Right lobe of liver (tissue), 6 donors: ENCODE measurements around the gene TLX3. TPM values are rescaled to one million over a fixed set of nuclear protein-coding genes. Genes with fewer than 3 reads are reported as not detected.

ENCODE experiments used
- ATAC-seq, 4 donors: fragments of 200-7000 bp; cut with Tn5 transposase; one replicate each; pipeline ENCODE4 v1.9.1; 2020; ENCODE audit warnings: mild to moderate bottlenecking in 4 of 4, moderate library complexity in 4 of 4
- DNase-seq, 3 donors: peaks; one replicate each; pipeline ENCODE4 v3.0.0-alpha.2; 2020
- H3K27ac ChIP-seq, 3 donors: fragments of 200-600 bp; one replicate each; pipeline ENCODE4 v1.8.0; 2022
- H3K27me3 ChIP-seq, 2 donors: fragments of 200-600 bp; one replicate each; pipeline ENCODE4 v1.8.0; 2022
- H3K36me3 ChIP-seq, 4 donors: fragments of 200-600 bp; sonication (generic) in 1 of 4; one replicate each; pipeline versions ENCODE4 v1.5.1 to v1.8.0; 2017 to 2022; ENCODE audit warnings: control low read depth in 1 of 4
- H3K4me1 ChIP-seq, 4 donors: fragments of 200-600 bp; sonication (generic) in 1 of 4; one replicate each; pipeline versions ENCODE4 v1.5.1 to v1.8.0; 2017 to 2022; ENCODE audit warnings: control low read depth in 1 of 4
- H3K4me3 ChIP-seq, 3 donors: fragments of 200-600 bp; one replicate each; pipeline ENCODE4 v1.8.0; 2022
- H3K9me3 ChIP-seq, 4 donors: fragments of 200-600 bp; sonication (generic) in 1 of 4; one replicate each; pipeline versions ENCODE4 v1.5.1 to v1.8.0; 2017 to 2022; ENCODE audit warnings: control low read depth in 1 of 4
- POLR2A ChIP-seq: fragments of 450-650 bp; IDR thresholded peaks from one replicate; pipeline ENCODE4 v1.6.1; 2017; ENCODE audit warnings: antibody characterized with exemption, mild to moderate bottlenecking
- WGBS: methylation state at CpG from one replicate; pipeline ENCODE4 v1.1.6; 2018; ENCODE audit warnings: low coverage, low lambda C conversion rate; ENCODE audit not compliant: insufficient coverage; ENCODE audit errors: missing lambda C conversion rate; 5-methylcytosine and 5-hydroxymethylcytosine counted together
- intact Hi-C, 2 donors: fragments of 100-400 bp; cut with DNase I; formaldehyde crosslinking; loops; one replicate each; pipeline versions ENCODE4 v1.11.2 to v1.14.1; 2022
- total RNA-seq, 6 experiments: library from RNA; depleted of rRNA in 2 of 6; stranded (reverse); fragments of >200 nt in 2 of 6; fragmentation: NEBNext Ultra II Directional in 3 of 6; extraction: Animal tissue kit (Norgen Biotek cat#: 25700) in 3 of 6; gene quantifications; one replicate each; pipeline versions ENCODE4 v1.1.0 to v1.2.4, GENCODE V29; 2016 to 2023
- TF ChIP-seq, protein P1 (sequence below), 4 donors: fragments of 200-600 bp in 3 of 4; fragments of 450-650 bp in 1 of 4; IDR thresholded peaks; one replicate each; pipeline versions ENCODE4 v1.5.1 to v1.8.0; 2016 to 2022; ENCODE audit warnings: antibody characterized with exemption in 4 of 4, mild to moderate bottlenecking in 2 of 4
- donor health status: DM: no; HTN: yes; CAD: no.
- donor health status: DM: no; HTN: no; CAD: no.
- donor health status: DM: no; HTN: no; CAD: no.
- donor health status: DM: no; HTN: yes; CAD: no.
- donor health status: DM: no; HTN: yes; CAD: no.

Gene TLX3
- total RNA-seq, 6 experiments from 2014 or later, result not detected

DNA sequence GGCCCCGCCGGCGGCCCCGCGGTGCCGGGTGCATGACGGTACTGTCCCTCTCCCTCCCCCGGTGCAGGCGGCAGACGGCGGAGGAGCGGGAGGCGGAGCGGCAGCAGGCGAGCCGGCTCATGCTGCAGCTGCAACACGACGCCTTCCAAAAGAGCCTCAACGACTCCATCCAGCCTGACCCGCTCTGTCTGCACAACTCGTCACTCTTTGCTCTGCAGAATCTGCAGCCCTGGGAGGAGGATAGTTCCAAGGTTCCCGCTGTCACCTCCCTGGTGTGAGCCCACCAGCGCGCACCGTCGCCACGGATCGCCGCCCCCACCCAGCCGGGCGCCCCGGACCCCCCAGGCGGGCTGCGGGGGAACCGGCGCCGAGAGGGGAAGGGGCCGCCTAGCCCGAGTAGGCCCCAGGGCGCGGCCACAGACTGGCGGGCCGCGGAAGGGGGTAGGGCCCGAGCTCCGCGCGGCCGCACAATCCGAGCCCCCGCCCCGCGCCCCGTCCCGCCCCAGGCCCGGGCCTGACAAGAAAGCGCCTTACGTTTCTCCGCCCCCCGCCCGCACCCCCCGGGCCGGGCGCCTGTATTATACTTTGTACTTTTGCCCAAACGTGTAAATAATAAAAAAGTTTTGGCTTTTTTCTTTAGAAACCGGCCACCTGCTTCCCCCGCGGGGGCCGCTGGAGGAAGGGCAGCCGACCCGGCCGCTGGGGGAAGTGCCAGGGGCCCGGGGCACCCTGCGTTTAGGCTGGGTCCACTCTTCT is 2.5 kb downstream of the TLX3 start:
- Histone ChIP-seq H3K36me3 (no peaks in the 10 kb centered on the region), H3K27ac (no peak overlapping the region), H3K4me1 (peaks cover 0 to 40% (median 0%) of the 10 kb centered on the region in 4 donors), H3K9me3 (no peaks in the 10 kb centered on the region), H3K4me3 (no peak overlapping the region), H3K27me3 (peaks cover 24 to 80% of the 10 kb centered on the region in 2 donors)
- 1% methylated on average over 27 of the region's 74 CpGs for WGBS
- ATAC-seq (peak in 2 of 4 donors; percentile 14), DNase-seq (no peak)
- no peak for TF ChIP-seq POLR2A
- TF ChIP-seq, protein P1, sequence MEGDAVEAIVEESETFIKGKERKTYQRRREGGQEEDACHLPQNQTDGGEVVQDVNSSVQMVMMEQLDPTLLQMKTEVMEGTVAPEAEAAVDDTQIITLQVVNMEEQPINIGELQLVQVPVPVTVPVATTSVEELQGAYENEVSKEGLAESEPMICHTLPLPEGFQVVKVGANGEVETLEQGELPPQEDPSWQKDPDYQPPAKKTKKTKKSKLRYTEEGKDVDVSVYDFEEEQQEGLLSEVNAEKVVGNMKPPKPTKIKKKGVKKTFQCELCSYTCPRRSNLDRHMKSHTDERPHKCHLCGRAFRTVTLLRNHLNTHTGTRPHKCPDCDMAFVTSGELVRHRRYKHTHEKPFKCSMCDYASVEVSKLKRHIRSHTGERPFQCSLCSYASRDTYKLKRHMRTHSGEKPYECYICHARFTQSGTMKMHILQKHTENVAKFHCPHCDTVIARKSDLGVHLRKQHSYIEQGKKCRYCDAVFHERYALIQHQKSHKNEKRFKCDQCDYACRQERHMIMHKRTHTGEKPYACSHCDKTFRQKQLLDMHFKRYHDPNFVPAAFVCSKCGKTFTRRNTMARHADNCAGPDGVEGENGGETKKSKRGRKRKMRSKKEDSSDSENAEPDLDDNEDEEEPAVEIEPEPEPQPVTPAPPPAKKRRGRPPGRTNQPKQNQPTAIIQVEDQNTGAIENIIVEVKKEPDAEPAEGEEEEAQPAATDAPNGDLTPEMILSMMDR (IDR thresholded peaks at IDR 0.05), result no peak
- intact Hi-C loops, result no loop called here

DNA sequence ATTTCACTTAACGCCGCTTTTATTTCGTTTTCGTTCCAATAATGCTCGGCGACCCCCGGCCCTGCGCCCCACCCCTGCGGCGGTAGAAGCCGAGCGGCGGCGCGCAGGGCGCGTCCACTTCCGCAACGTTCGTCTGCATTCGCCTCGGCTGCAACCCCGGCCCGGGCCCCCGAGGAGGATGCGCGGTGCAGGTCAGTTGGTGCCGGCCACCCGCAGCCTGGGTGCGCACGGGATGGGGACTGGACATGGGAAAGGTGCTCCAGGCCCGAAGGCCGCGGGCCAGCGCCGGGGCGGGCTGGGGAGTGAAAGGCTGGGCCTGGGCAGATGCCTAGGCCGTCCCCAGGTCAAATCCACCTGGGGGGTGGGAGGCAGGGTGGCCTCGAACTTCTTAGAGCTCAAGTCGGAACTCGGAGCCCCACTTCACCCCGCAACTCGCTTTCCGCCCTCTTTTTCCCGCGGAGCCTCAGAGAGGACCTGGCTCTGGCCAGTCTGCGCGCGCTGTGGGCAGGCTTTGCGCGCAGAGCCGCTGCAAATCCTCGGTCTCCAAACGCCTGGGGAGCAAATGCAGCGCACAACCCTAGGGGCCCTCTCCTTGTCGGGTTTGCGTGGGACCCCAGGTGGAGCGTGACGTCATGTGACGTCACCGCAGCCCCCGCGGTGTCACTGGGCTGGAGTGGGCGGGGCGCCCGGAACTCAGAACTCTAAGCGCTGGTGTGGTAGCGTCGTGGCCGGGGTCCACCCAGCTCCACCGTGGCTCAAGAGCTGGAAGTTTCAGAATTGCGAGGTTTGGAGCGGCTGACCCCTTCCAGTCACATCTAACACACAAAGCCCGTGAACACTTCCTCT is 3.3 kb downstream of the TLX3 start:
- Histone ChIP-seq H3K9me3 (no peaks in the 10 kb centered on the region), H3K27me3 (peaks cover 27 to 79% of the 10 kb centered on the region in 2 donors), H3K4me1 (peaks cover 0 to 48% (median 0%) of the 10 kb centered on the region in 4 donors), H3K36me3 (no peaks in the 10 kb centered on the region), H3K4me3 (no peak overlapping the region), H3K27ac (no peak overlapping the region)
- no peak for TF ChIP-seq POLR2A
- TF ChIP-seq, protein P1 (IDR thresholded peaks at IDR 0.05), result no peak
- DNase-seq (no peak), ATAC-seq (peak in 1 of 4 donors; percentile 8)
- 4% methylated on average over 28 of the region's 74 CpGs for WGBS
- intact Hi-C loops, result no loop called here

DNA sequence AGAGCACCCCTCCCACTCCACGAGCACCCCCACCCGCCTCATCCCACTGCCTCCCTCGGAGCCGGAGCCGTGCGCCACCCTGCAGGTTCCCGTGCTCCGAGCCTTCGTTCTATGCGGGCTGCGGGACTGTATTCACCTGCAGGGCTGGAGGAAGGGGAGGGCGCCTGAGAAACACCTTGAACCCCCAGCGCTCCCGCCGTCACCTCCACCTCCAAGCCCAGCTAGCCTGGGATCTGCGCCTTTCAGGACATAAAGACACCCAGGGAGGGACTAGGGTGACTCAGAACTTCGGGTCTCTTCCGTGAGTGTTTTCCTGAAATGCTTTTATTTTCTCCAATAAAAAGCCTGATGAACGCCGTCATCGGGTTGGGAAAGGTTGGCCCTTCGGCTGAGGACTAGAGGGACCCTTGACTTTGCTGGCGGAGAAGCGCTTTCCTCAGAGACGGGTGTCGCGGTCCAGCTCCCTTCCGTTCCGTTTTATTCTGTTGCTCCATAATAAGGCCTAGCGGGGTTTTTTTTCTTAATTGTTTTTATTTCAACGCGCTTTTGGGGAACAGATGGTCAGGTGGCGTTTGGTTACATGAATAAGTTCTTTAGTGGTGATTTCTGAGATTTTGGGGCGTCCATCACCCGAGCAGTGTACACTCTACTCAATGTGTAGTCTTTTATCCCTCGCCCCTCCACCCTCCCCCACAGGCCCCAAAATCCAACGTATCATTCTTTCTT is 4.6 kb downstream of the TLX3 start:
- no peak for DNase-seq

More for the DNA sequence above, 4.6 kb downstream of the TLX3 start:
- Histone ChIP-seq H3K9me3 (no peaks in the 10 kb centered on the region), H3K4me3 (no peak overlapping the region), H3K27ac (no peak overlapping the region), H3K4me1 (peaks cover 0 to 46% (median 0%) of the 10 kb centered on the region in 4 donors), H3K27me3 (peaks cover 27 to 73% of the 10 kb centered on the region in 2 donors), H3K36me3 (no peaks in the 10 kb centered on the region)
- ATAC-seq, result no peak
- intact Hi-C loops, result no loop called here
- WGBS, result 3% methylated on average over 21 of the region's 37 CpGs
- no peak for TF ChIP-seq POLR2A
- TF ChIP-seq, protein P1 (IDR thresholded peaks at IDR 0.05), result no peak
